HCT116 (cell line): ENCODE data around the gene PRKAG2. TPM values are rescaled to one million over a fixed set of nuclear protein-coding genes. Genes with fewer than 3 reads are reported as not detected.

Experiments
- ATAC-seq: fragments of 200-7000 bp; cut with Tn5 transposase; 2 replicates; pipeline ENCODE4 v1.9.1; 2020; ENCODE audit warnings: mild to moderate bottlenecking, moderate library complexity
- BruUV-seq: library from RNA; stranded (reverse); fragments of 400-500 nt; replicated peaks from 2 replicates; lab custom pipeline; 2021; lab: Mats Ljungman, UMichigan
- CTCF ChIA-PET: fragments of 300-600 bp; sonication (Branson Sonifier 250); formaldehyde crosslinking; loops from one replicate; lab custom pipeline; 2021; ENCODE audit warnings: antibody characterized with exemption; lab: Charles Lee
- POLR2A ChIA-PET: fragments of 300-600, 350-600 bp; sonication (Branson Sonifier 250); formaldehyde crosslinking; loops from one replicate; lab custom pipeline; 2021; ENCODE audit warnings: antibody characterized with exemption; lab: Charles Lee
- RAD21 ChIA-PET, 2 experiments: fragments of 300-600 bp; sonication (Branson Sonifier 250); formaldehyde crosslinking; loops; one replicate each; lab custom pipeline; 2023; ENCODE audit warnings: low total read pairs in 2 of 2; ENCODE audit not compliant: uncharacterized antibody in 2 of 2, unreplicated experiment in 2 of 2, low non-redundant PET in 1 of 2; lab: Charles Lee
- DNase-seq: peaks from one replicate; pipeline ENCODE4 v3.0.0-alpha.2; 2010; ENCODE audit warnings: low read depth, low spot score
- H2AFZ ChIP-seq: fragments of 200-600 bp; shearing (Covaris generic), sonication (generic); 2 replicates; pipeline ENCODE4 v1.6.1; 2017; ENCODE audit warnings: low read depth, mixed run types, mixed read lengths, antibody characterized with exemption, low read length; ENCODE audit not compliant: poor library complexity, severe bottlenecking
- H3K27ac ChIP-seq: 2 replicates; pipeline ENCODE4 v1.5.1; 2012; ENCODE audit warnings: low read depth, low read length
- H3K27me3 ChIP-seq: fragments of 200-600 bp; sonication (generic); 2 replicates; pipeline ENCODE4 v1.6.1; 2016; ENCODE audit warnings: mixed run types, low read length, mixed read lengths; ENCODE audit not compliant: insufficient read depth
- H3K36me3 ChIP-seq, 2 experiments: fragments of 200-500 bp in 1 of 2; fragments of 200-600 bp in 1 of 2; sonication (Bioruptor generic) in 1 of 2; sonication (generic) in 1 of 2; 2 replicates each; pipeline versions ENCODE4 v1.5.1 to v1.6.1; 2014 to 2016; ENCODE audit warnings: low read length in 2 of 2, inconsistent platforms in 1 of 2, mixed read lengths in 1 of 2, mixed run types in 1 of 2; ENCODE audit not compliant: insufficient read depth in 2 of 2, control insufficient read depth in 1 of 2
- H3K4me1 ChIP-seq, 2 experiments: fragments of 200-600 bp in 1 of 2; sonication (generic) in 1 of 2; 2 replicates each; pipeline versions ENCODE4 v1.5.1 to v1.6.1; 2012 to 2017; ENCODE audit warnings: low read length in 2 of 2, inconsistent platforms in 1 of 2, mild to moderate bottlenecking in 1 of 2, mixed read lengths in 1 of 2, mixed run types in 1 of 2, moderate library complexity in 1 of 2; ENCODE audit not compliant: insufficient read depth in 2 of 2, control insufficient read depth in 1 of 2
- H3K4me2 ChIP-seq: fragments of 200-600 bp; sonication (generic); 2 replicates; pipeline ENCODE4 v1.6.1; 2017; ENCODE audit warnings: mixed run types, low read length, mixed read lengths
- H3K4me3 ChIP-seq, 2 experiments: fragments of 200-600 bp in 1 of 2; sonication (generic) in 1 of 2; replicated peaks in 1 of 2; 2 replicates each; pipeline ENCODE4 v1.5.1; 2011 to 2016; ENCODE audit warnings: low read length in 2 of 2, control low read depth in 1 of 2, low read depth in 1 of 2, mild to moderate bottlenecking in 1 of 2, mixed read lengths in 1 of 2, mixed run types in 1 of 2
- H3K79me2 ChIP-seq: fragments of 200-600 bp; sonication (generic); 2 replicates; pipeline ENCODE4 v1.6.1; 2017; ENCODE audit warnings: mild to moderate bottlenecking, mixed run types, low read length, moderate library complexity, mixed read lengths; ENCODE audit not compliant: insufficient read depth
- H3K9ac ChIP-seq: fragments of 200-600 bp; sonication (generic); 2 replicates; pipeline ENCODE4 v1.6.1; 2016; ENCODE audit warnings: low read length, mixed read lengths
- H3K9me2 ChIP-seq: fragments of 200-600 bp; sonication (generic), shearing (Covaris generic); 2 replicates; pipeline ENCODE4 v1.6.1; 2017; ENCODE audit warnings: mixed run types, mild to moderate bottlenecking, moderate library complexity; ENCODE audit not compliant: insufficient read depth
- H3K9me3 ChIP-seq, 2 experiments: fragments of 200-500 bp in 1 of 2; fragments of 200-600 bp in 1 of 2; sonication (Bioruptor generic) in 1 of 2; sonication (generic) in 1 of 2; 2 replicates each; pipeline ENCODE4 v1.6.1; 2014 to 2017; ENCODE audit warnings: low read length in 2 of 2, mixed read lengths in 2 of 2, inconsistent platforms in 1 of 2, low read depth in 1 of 2, mild to moderate bottlenecking in 1 of 2, mixed run types in 1 of 2, moderate library complexity in 1 of 2; ENCODE audit not compliant: control insufficient read depth in 1 of 2, insufficient read depth in 1 of 2
- H4K20me1 ChIP-seq: fragments of 200-600 bp; sonication (generic), shearing (Covaris generic); 2 replicates; pipeline ENCODE4 v1.6.1; 2017; ENCODE audit warnings: mixed run types, mild to moderate bottlenecking, moderate library complexity; ENCODE audit not compliant: insufficient read depth
- EZH2 ChIP-seq: fragments of 200-600 bp; sonication (generic); IDR thresholded peaks from 2 replicates; pipeline ENCODE4 v1.6.1; 2017; ENCODE audit warnings: antibody characterized with exemption, mixed run types
- FOSL1 ChIP-seq: IDR thresholded peaks from 2 replicates; pipeline ENCODE4 v1.6.1; 2012; ENCODE audit warnings: low read depth
- POLR2A ChIP-seq: IDR thresholded peaks from 2 replicates; pipeline ENCODE4 v1.7.0; 2011; ENCODE audit warnings: borderline replicate concordance; ENCODE audit not compliant: insufficient read depth, insufficient read length; ENCODE audit errors: extremely low read depth
- RAD21 ChIP-seq: IDR thresholded peaks from 2 replicates; pipeline ENCODE4 v1.6.1; 2012; ENCODE audit warnings: low read depth, mild to moderate bottlenecking
- TCF7L2 ChIP-seq: IDR thresholded peaks from 2 replicates; pipeline ENCODE4 v1.7.0; 2011; ENCODE audit warnings: borderline replicate concordance, inconsistent platforms; ENCODE audit not compliant: insufficient read depth, insufficient read length; ENCODE audit errors: extremely low read depth
- ZNF274 ChIP-seq: fragments of 200-500 bp; sonication (Bioruptor generic); IDR thresholded peaks from 2 replicates; pipeline ENCODE4 v1.6.1; 2014; ENCODE audit warnings: mild to moderate bottlenecking, low read depth, low read length, inconsistent platforms
- intact Hi-C: fragments of 100-400 bp; cut with micrococcal nuclease; formaldehyde crosslinking; loops from 2 replicates; pipeline ENCODE4 v1.10.0; 2022
- total RNA-seq: library from RNA; stranded (reverse); gene quantifications from one replicate; pipeline ENCODE4 v1.2.1, GENCODE V29; 2021; ENCODE audit not compliant: unreplicated experiment
- TF ChIP-seq, protein P1 (sequence below), 3 experiments: fragments of 200-600 bp in 1 of 3; sonication (generic) in 1 of 3; IDR thresholded peaks in 2 of 3; conservative IDR thresholded peaks in 1 of 3; 2 replicates each; pipeline ENCODE4 v1.5.1; 2012 to 2017; ENCODE audit warnings: low read depth in 2 of 3, low read length in 2 of 3, antibody characterized with exemption in 1 of 3, borderline replicate concordance in 1 of 3, control low read depth in 1 of 3, mild to moderate bottlenecking in 1 of 3, mixed read lengths in 1 of 3, mixed run types in 1 of 3, moderate library complexity in 1 of 3; ENCODE audit not compliant: insufficient read depth in 1 of 3

Gene PRKAG2
- total RNA-seq, 1 experiment from 2014 or later: 23.6 TPM

DNA sequence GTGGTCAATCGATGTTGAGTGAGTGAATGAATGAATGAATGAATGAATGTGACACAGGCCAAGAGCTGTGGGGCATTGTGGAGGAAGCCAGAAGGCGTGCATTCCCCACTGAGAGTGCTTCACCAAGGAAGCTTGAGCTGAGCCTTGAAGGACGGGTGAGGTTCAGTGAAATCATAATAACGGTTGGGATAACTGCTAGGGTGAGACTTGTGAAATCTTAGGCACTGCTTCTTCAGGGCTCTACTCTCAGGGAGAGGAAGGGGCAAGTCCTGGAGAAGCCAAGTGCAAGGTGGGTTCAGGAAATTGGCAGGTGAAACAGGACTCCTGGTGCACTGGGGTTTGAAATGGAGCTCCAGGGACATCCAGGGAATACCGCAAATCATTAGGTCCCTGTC, 23.7 kb upstream of the PRKAG2 start:
- Histone ChIP-seq H3K27me3 (peaks cover 14% of the 10 kb centered on the region; the same call in 1 of the 2 replicates), H3K4me1 (peaks cover 0 to 20% of the 10 kb centered on the region in 2 experiments; a peak in 2 of 4 replicates), H3K79me2 (no peaks in the 10 kb centered on the region), H3K36me3 (no peaks in the 10 kb centered on the region), H2AFZ (no peak overlapping the region), H4K20me1 (no peaks in the 10 kb centered on the region), H3K27ac (no peak overlapping the region), H3K9me3 (no peaks in the 10 kb centered on the region), H3K9ac (no peak overlapping the region), H3K4me3 (no peak overlapping the region), H3K9me2 (no peaks in the 10 kb centered on the region), H3K4me2 (no peak overlapping the region)
- CTCF ChIA-PET: no interaction called here
- POLR2A ChIA-PET: no interaction called here
- TF ChIP-seq ZNF274: no peak
- no TSS peak for BruUV-seq
- ATAC-seq (no peak), DNase-seq (no peak)
- RAD21 ChIA-PET: no interaction called here
- intact Hi-C loops: no loop called here

DNA sequence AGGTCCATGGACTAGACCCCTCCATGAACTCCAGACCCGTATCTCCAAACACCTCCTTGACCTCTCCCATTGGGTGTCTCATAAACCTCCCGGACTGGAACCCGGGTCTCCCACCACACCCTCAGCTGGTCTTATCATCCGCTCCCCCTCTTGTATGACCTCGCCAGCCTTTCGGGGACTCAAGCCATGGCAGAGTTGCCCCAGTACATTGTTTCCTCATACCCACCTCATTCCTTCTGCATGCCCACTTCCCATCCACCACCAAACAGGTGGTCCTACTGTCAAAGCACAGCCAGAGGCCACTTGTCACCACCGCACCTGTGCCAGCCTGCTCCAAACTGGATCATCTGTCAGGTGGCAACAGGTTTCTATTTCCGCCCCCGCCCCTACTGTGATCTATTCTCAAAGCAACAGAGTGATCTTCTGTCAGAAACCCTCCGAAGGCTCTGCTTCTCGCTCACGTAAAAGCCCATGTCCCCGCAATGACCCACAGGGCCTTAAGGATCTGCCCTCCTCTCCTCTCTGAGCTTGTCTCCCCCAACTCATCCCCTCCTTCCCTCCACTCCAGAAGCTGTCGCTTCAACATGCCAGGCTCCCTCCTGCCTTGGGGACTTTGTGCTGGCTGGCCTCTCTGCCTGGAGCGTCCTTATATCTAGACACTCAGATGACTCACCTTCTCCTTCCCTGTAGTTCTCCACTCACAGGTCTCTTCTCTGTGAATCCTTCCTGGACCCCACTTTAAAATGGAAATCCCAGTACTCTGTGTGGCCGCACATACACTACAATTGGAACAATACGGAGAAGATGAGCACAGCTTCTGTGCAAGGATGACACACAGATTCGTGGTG, 22.8 kb upstream of the PRKAG2 start:
- Histone ChIP-seq H3K36me3 (no peaks in the 10 kb centered on the region), H2AFZ (no peak overlapping the region), H3K79me2 (no peaks in the 10 kb centered on the region), H3K9me3 (no peaks in the 10 kb centered on the region), H4K20me1 (no peaks in the 10 kb centered on the region), H3K4me2 (no peak overlapping the region), H3K27me3 (peaks cover 8% of the 10 kb centered on the region; the same call in 1 of the 2 replicates), H3K27ac (no peak overlapping the region), H3K9me2 (no peaks in the 10 kb centered on the region), H3K4me3 (no peak overlapping the region), H3K4me1 (peaks cover 0 to 20% of the 10 kb centered on the region in 2 experiments; a peak in 2 of 4 replicates), H3K9ac (no peak overlapping the region)
- no TSS peak for BruUV-seq
- ChIA-PET POLR2A (no interaction called here), RAD21 (no interaction called here), CTCF (no interaction called here)
- no peak for TF ChIP-seq FOSL1
- no peak for TF ChIP-seq POLR2A
- no peak for TF ChIP-seq EZH2
- no peak for TF ChIP-seq RAD21
- TF ChIP-seq ZNF274: no peak
- no peak for TF ChIP-seq TCF7L2
- TF ChIP-seq, protein P1, sequence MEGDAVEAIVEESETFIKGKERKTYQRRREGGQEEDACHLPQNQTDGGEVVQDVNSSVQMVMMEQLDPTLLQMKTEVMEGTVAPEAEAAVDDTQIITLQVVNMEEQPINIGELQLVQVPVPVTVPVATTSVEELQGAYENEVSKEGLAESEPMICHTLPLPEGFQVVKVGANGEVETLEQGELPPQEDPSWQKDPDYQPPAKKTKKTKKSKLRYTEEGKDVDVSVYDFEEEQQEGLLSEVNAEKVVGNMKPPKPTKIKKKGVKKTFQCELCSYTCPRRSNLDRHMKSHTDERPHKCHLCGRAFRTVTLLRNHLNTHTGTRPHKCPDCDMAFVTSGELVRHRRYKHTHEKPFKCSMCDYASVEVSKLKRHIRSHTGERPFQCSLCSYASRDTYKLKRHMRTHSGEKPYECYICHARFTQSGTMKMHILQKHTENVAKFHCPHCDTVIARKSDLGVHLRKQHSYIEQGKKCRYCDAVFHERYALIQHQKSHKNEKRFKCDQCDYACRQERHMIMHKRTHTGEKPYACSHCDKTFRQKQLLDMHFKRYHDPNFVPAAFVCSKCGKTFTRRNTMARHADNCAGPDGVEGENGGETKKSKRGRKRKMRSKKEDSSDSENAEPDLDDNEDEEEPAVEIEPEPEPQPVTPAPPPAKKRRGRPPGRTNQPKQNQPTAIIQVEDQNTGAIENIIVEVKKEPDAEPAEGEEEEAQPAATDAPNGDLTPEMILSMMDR (IDR thresholded peaks at IDR 0.05 in 2 of 3, conservative IDR thresholded peaks at IDR 0.05 in 1 of 3; ENCODE audit: borderline replicate concordance in 1 of 3, insufficient read depth in 1 of 3, low read depth in 2 of 3, low read length in 2 of 3): no peak
- ATAC-seq (no peak), DNase-seq (no peak)
- intact Hi-C loops: no loop called here
